ENCODE data around the gene CMIP.

DNA sequence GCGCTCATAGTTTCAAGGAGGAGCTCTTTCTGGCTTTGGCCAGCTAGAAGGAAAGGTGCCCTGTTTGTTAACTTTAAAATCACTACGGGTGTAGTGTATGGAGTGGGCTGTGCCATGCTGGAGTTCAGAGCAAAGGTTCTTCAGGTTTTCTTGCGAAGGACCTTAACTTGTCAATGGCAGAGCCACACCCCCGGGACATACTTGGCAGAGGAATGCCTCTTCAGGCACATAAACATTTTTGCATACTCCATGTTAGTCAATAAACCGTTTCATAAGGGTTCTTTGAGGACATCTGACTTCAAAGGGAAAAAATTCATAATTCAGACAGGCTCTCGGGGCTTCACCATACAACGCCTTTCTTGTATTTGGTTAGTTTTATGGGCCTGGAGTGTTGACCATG lies 221.5 kb downstream of the CMIP start:
- TF ChIP-seq, protein P1, sequence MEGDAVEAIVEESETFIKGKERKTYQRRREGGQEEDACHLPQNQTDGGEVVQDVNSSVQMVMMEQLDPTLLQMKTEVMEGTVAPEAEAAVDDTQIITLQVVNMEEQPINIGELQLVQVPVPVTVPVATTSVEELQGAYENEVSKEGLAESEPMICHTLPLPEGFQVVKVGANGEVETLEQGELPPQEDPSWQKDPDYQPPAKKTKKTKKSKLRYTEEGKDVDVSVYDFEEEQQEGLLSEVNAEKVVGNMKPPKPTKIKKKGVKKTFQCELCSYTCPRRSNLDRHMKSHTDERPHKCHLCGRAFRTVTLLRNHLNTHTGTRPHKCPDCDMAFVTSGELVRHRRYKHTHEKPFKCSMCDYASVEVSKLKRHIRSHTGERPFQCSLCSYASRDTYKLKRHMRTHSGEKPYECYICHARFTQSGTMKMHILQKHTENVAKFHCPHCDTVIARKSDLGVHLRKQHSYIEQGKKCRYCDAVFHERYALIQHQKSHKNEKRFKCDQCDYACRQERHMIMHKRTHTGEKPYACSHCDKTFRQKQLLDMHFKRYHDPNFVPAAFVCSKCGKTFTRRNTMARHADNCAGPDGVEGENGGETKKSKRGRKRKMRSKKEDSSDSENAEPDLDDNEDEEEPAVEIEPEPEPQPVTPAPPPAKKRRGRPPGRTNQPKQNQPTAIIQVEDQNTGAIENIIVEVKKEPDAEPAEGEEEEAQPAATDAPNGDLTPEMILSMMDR (IDR thresholded peaks at IDR 0.05): no peak
- no peak for TF ChIP-seq EP300 (IDR thresholded peaks at IDR 0.05)
- no peak for TF ChIP-seq POLR2AphosphoS5 (IDR thresholded peaks at IDR 0.05)
- no peak for TF ChIP-seq POLR2A (IDR thresholded peaks at IDR 0.05)

Measured in sigmoid colon (tissue), 4 donors.